Measurements from ENCODE around the gene MAPK7. TPM values are rescaled to one million over a fixed set of nuclear protein-coding genes. Genes with fewer than 3 reads are reported as not detected.

The MAPK7 gene
- total RNA-seq, 1 experiment from 2014 or later = 20.8 TPM

DNA sequence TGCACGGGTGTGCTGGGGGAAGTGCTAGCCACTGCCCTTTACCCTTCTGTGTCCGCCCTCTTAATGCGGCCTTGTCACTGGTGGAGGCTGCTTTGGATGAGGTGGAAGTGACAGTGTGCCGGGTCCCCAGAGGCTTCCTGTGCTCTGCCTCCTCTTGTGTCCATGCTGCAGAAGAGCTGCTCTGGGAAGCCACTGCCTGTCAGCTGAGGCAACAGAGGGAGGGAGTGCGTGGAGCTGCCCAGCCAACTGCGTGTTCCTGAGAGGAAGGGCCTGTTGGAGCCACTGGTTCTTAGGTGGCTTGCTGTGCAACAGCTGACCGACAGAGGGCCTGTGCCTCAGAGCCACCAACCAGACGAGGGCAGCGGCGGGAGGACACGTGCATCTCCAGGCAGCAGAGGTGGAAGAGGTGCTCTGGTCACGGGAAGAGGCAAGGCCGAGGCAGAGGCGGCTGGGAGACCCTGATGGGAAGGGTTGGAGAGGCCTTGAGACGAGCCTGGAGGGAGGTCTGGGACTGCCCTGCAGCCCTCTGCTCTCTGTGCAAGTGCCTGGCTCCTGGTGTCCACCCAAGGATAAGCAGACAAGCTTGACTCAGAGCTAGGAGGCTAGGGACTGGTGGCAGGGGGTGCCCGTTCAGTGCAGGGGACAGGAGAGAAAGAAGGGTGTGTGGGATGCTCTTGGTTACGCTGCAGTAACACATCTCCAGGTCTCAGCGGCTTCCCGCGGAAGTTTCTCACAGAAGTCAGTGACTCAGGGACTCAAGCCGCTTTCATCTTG lies 41.2 kb upstream of the MAPK7 start:
- peak in 1 of 2 experiments; percentile 34 for DNase-seq
- POLR2A ChIA-PET = interaction anchor here (0.5 to 0.7 kb wide), 2 partner anchors 26 to 41 kb away, joined by 3 to 4 read pairs; partner anchors contain the start of genes B9D1 and MAPK7
- Mint-ChIP-seq H3K4me1 (ENCODE audit: low read depth, unreplicated experiment) (peaks cover 16% of the 10 kb centered on the region), H3K36me3 (ENCODE audit: insufficient read depth, unreplicated experiment) (peaks cover 22% of the 10 kb centered on the region), H3K9me3 (ENCODE audit: unreplicated experiment) (no peaks in the 10 kb centered on the region), H3K4me3 (ENCODE audit: unreplicated experiment) (no peak overlapping the region), H3K27me3 (ENCODE audit: insufficient read depth, unreplicated experiment) (no peaks in the 10 kb centered on the region), H3K27ac (ENCODE audit: unreplicated experiment) (peak overlapping the region; percentile 71)
- CTCF ChIA-PET = interaction anchor here (0.6 to 2.1 kb wide), 4 partner anchors 16 to 1706 kb away, joined by 3 to 7 read pairs (median 5); partner anchors contain the start of genes B9D1 and USP22
- intact Hi-C loops (cut with micrococcal nuclease; ENCODE audit: unreplicated experiment) = no loop called here
- Histone ChIP-seq H3K27me3 (replicated peaks; ENCODE audit: control insufficient read depth, insufficient read depth, low read length) (no peaks in the 10 kb centered on the region), H3K4me3 (ENCODE audit: low read depth, low read length) (no peak overlapping the region), H3K9me3 (no peaks in the 10 kb centered on the region), H3K36me3 (ENCODE audit: control insufficient read depth, insufficient read depth, low read length) (no peaks in the 10 kb centered on the region; the same call in none of the 2 replicates), H3K4me1 (peaks cover 27% of the 10 kb centered on the region)
- TF ChIP-seq CTCF (IDR thresholded peaks at IDR 0.05; ENCODE audit: insufficient read depth in 1 of 2, low read depth in 1 of 2, low read length in 1 of 2, severe bottlenecking in 1 of 2, unreplicated experiment in 1 of 2) = no peak
- no TSS peak for BruUV-seq (replicated peaks)

GRCh38 chr17:19337712-19338023 lies 40.6 kb upstream of the MAPK7 start:
- Mint-ChIP-seq H3K36me3 (ENCODE audit: insufficient read depth, unreplicated experiment) (peaks cover 23% of the 10 kb centered on the region), H3K4me3 (ENCODE audit: unreplicated experiment) (no peak overlapping the region), H3K27ac (ENCODE audit: unreplicated experiment) (no peak overlapping the region), H3K4me1 (ENCODE audit: low read depth, unreplicated experiment) (peaks cover 19% of the 10 kb centered on the region), H3K9me3 (ENCODE audit: unreplicated experiment) (no peaks in the 10 kb centered on the region), H3K27me3 (ENCODE audit: insufficient read depth, unreplicated experiment) (no peaks in the 10 kb centered on the region)
- H3K9me3 ChIP-seq = no peaks in the 10 kb centered on the region
- no peaks in the 10 kb centered on the region; the same call in none of the 2 replicates for H3K36me3 ChIP-seq (ENCODE audit: control insufficient read depth, insufficient read depth, low read length)
- H3K4me1 ChIP-seq = peaks cover 28% of the 10 kb centered on the region
- POLR2A ChIA-PET = interaction anchor here (0.5 to 0.7 kb wide), 2 partner anchors 25 to 41 kb away, joined by 3 to 4 read pairs; partner anchors contain the start of genes B9D1 and MAPK7
- TF ChIP-seq CTCF (IDR thresholded peaks at IDR 0.05; ENCODE audit: insufficient read depth in 1 of 2, low read depth in 1 of 2, low read length in 1 of 2, severe bottlenecking in 1 of 2, unreplicated experiment in 1 of 2) = no peak
- CTCF ChIA-PET = interaction anchor here (1.0 to 2.1 kb wide), 5 partner anchors 16 to 109 kb away, joined by 5 to 11 read pairs (median 5); partner anchors contain the start of genes B9D1 and MAPK7
- H3K4me3 ChIP-seq (ENCODE audit: low read depth, low read length) = no peak overlapping the region
- no peaks in the 10 kb centered on the region for H3K27me3 ChIP-seq (replicated peaks; ENCODE audit: control insufficient read depth, insufficient read depth, low read length)
- intact Hi-C loops (cut with micrococcal nuclease; ENCODE audit: unreplicated experiment) = no loop called here
- DNase-seq = no peak
- BruUV-seq (replicated peaks) = no TSS peak

- POLR2A ChIA-PET = interaction anchor here (0.5 to 0.7 kb wide), 2 partner anchors 24 to 40 kb away, joined by 3 to 4 read pairs; partner anchors contain the start of genes B9D1 and MAPK7
- Mint-ChIP-seq H3K4me3 (ENCODE audit: unreplicated experiment) (no peak overlapping the region), H3K4me1 (ENCODE audit: low read depth, unreplicated experiment) (peaks cover 19% of the 10 kb centered on the region)
Measured at GRCh38 chr17:19338031-19338990, 40.0 kb upstream of the MAPK7 start.

More at GRCh38 chr17:19338031-19338990, 40.0 kb upstream of the MAPK7 start:
- Histone ChIP-seq H3K9me3 (no peaks in the 10 kb centered on the region), H3K4me3 (ENCODE audit: low read depth, low read length) (no peak overlapping the region), H3K4me1 (peaks cover 28% of the 10 kb centered on the region), H3K27me3 (replicated peaks; ENCODE audit: control insufficient read depth, insufficient read depth, low read length) (no peaks in the 10 kb centered on the region), H3K36me3 (ENCODE audit: control insufficient read depth, insufficient read depth, low read length) (no peaks in the 10 kb centered on the region; the same call in none of the 2 replicates)
- CTCF ChIA-PET = interaction anchor here (0.6 to 2.1 kb wide), 6 partner anchors 17 to 109 kb away, joined by 3 to 11 read pairs (median 5); partner anchors contain the start of genes B9D1 and MAPK7
- H3K9me3 Mint-ChIP-seq (ENCODE audit: unreplicated experiment) = no peaks in the 10 kb centered on the region
- H3K27ac Mint-ChIP-seq (ENCODE audit: unreplicated experiment) = no peak overlapping the region
- intact Hi-C loops (cut with micrococcal nuclease; ENCODE audit: unreplicated experiment) = no loop called here
- H3K36me3 Mint-ChIP-seq (ENCODE audit: insufficient read depth, unreplicated experiment) = peaks cover 27% of the 10 kb centered on the region
- peak; percentile 61 to 68 for TF ChIP-seq CTCF (IDR thresholded peaks at IDR 0.05; ENCODE audit: insufficient read depth in 1 of 2, low read depth in 1 of 2, low read length in 1 of 2, severe bottlenecking in 1 of 2, unreplicated experiment in 1 of 2)
- peak; percentile 84 to 86 for DNase-seq
- BruUV-seq (replicated peaks) = no TSS peak
- no peaks in the 10 kb centered on the region for H3K27me3 Mint-ChIP-seq (ENCODE audit: insufficient read depth, unreplicated experiment)
